OCI-LY3 (cell line): Measurements from ENCODE around the gene SELPLG.

Source experiments
- H2AFZ ChIP-seq: fragments of 200-600, 300-600 bp; shearing (Covaris generic); 2 replicates; pipeline ENCODE4 v1.6.0; 2014; ENCODE audit warnings: antibody characterized with exemption, low read depth, low read length
- H3K27ac ChIP-seq: fragments of 200-600, 300-600 bp; sonication (generic); 2 replicates; pipeline ENCODE4 v1.5.1; 2014; ENCODE audit warnings: mild to moderate bottlenecking, low read length, moderate library complexity, mixed read lengths
- H3K27me3 ChIP-seq: fragments of 200-600, 300-600 bp; sonication (generic); 2 replicates; pipeline ENCODE4 v1.6.1; 2014; ENCODE audit warnings: low read depth, low read length, mixed read lengths
- H3K36me3 ChIP-seq: fragments of 200-600, 300-600 bp; sonication (generic); replicated peaks from 2 replicates; pipeline ENCODE3; 2014; ENCODE audit warnings: low read depth, low read length, mixed read lengths
- H3K4me1 ChIP-seq: fragments of 300-600, 200-600 bp; sonication (generic); 2 replicates; pipeline ENCODE4 v1.6.1; 2014; ENCODE audit warnings: low read length, mixed read lengths
- H3K4me2 ChIP-seq: fragments of 200-600, 300-600 bp; sonication (generic); 2 replicates; pipeline ENCODE4 v1.6.1; 2014; ENCODE audit warnings: low read length, mixed read lengths
- H3K4me3 ChIP-seq: fragments of 300-600, 200-600 bp; sonication (generic); 2 replicates; pipeline ENCODE4 v1.5.1; 2014; ENCODE audit warnings: antibody characterized with exemption, mild to moderate bottlenecking, low read length, moderate library complexity
- H3K79me2 ChIP-seq: fragments of 300-600, 200-600 bp; shearing (Covaris generic); 2 replicates; pipeline ENCODE4 v1.6.1; 2014; ENCODE audit warnings: mild to moderate bottlenecking, low read length, mixed read lengths
- H3K9ac ChIP-seq: fragments of 300-600, 200-600 bp; shearing (Covaris generic); 2 replicates; pipeline ENCODE4 v1.6.0; 2014; ENCODE audit warnings: mild to moderate bottlenecking, low read length, moderate library complexity
- H3K9me3 ChIP-seq: fragments of 200-600, 300-600 bp; shearing (Covaris generic); 2 replicates; pipeline ENCODE4 v1.6.1; 2014; ENCODE audit warnings: low read length, mixed read lengths; ENCODE audit not compliant: insufficient read depth
- H4K20me1 ChIP-seq: fragments of 200-600, 300-600 bp; sonication (generic); 2 replicates; pipeline ENCODE4 v1.6.1; 2016; ENCODE audit warnings: low read length, mixed read lengths; ENCODE audit not compliant: insufficient read depth
- EZH2phosphoT487 ChIP-seq: fragments of 200-600 bp; shearing (Covaris generic); IDR thresholded peaks from 2 replicates; pipeline ENCODE4 v1.6.1; 2018; ENCODE audit warnings: antibody characterized with exemption, mixed run types, low read depth
- TF ChIP-seq, protein P1 (sequence below): fragments of 200-600, 300-600 bp; sonication (generic); IDR thresholded peaks from 2 replicates; pipeline ENCODE4 v1.5.1; 2014; ENCODE audit warnings: antibody characterized with exemption, low read length, low read depth

SELPLG gene

GRCh38 chr12:108667349-108667748, 33.7 kb upstream of the SELPLG start:
- Histone ChIP-seq H3K9me3 (no peaks in the 10 kb centered on the region), H3K27me3 (no peaks in the 10 kb centered on the region), H3K27ac (peak overlapping the region; percentile 54), H3K4me3 (0 out of 2 replicates have a peak overlapping the region, but pooled peaks have one; percentile 7), H4K20me1 (peaks cover 15% of the 10 kb centered on the region), H3K9ac (0 out of 2 replicates have a peak overlapping the region, but pooled peaks have one; percentile 15), H3K79me2 (peaks cover 26% of the 10 kb centered on the region), H3K36me3 (peaks cover 6% of the 10 kb centered on the region), H2AFZ (no peak overlapping the region), H3K4me1 (peaks cover 54% of the 10 kb centered on the region), H3K4me2 (peak overlapping the region; percentile 41)
- TF ChIP-seq EZH2phosphoT487: no peak
- TF ChIP-seq, protein P1, sequence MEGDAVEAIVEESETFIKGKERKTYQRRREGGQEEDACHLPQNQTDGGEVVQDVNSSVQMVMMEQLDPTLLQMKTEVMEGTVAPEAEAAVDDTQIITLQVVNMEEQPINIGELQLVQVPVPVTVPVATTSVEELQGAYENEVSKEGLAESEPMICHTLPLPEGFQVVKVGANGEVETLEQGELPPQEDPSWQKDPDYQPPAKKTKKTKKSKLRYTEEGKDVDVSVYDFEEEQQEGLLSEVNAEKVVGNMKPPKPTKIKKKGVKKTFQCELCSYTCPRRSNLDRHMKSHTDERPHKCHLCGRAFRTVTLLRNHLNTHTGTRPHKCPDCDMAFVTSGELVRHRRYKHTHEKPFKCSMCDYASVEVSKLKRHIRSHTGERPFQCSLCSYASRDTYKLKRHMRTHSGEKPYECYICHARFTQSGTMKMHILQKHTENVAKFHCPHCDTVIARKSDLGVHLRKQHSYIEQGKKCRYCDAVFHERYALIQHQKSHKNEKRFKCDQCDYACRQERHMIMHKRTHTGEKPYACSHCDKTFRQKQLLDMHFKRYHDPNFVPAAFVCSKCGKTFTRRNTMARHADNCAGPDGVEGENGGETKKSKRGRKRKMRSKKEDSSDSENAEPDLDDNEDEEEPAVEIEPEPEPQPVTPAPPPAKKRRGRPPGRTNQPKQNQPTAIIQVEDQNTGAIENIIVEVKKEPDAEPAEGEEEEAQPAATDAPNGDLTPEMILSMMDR: no peak

- Histone ChIP-seq H4K20me1 (peaks cover 15% of the 10 kb centered on the region), H3K79me2 (peaks cover 26% of the 10 kb centered on the region), H3K4me1 (peaks cover 54% of the 10 kb centered on the region), H3K27ac (peak overlapping the region; percentile 54; the same call in 1 of the 2 replicates), H3K9ac (0 out of 2 replicates have a peak overlapping the region, but pooled peaks have one; percentile 15), H3K4me3 (no peak overlapping the region), H3K9me3 (no peaks in the 10 kb centered on the region), H3K4me2 (peak overlapping the region; percentile 41; the same call in 1 of the 2 replicates), H3K27me3 (no peaks in the 10 kb centered on the region), H3K36me3 (peaks cover 6% of the 10 kb centered on the region), H2AFZ (no peak overlapping the region)
- TF ChIP-seq, protein P1: no peak
Measured at GRCh38 chr12:108666401-108666881, 32.7 kb upstream of the SELPLG start.

GRCh38 chr12:108665608-108666202, 32.0 kb upstream of the SELPLG start:
- Histone ChIP-seq H4K20me1 (peaks cover 15% of the 10 kb centered on the region), H3K9me3 (no peaks in the 10 kb centered on the region), H3K4me1 (peaks cover 54% of the 10 kb centered on the region), H3K9ac (no peak overlapping the region), H3K36me3 (peaks cover 6% of the 10 kb centered on the region), H3K27ac (no peak overlapping the region), H3K4me3 (no peak overlapping the region), H2AFZ (no peak overlapping the region), H3K27me3 (no peaks in the 10 kb centered on the region), H3K4me2 (0 out of 2 replicates have a peak overlapping the region, but pooled peaks have one; percentile 53), H3K79me2 (peaks cover 26% of the 10 kb centered on the region)
- TF ChIP-seq, protein P1: no peak
- no peak for TF ChIP-seq EZH2phosphoT487

DNA sequence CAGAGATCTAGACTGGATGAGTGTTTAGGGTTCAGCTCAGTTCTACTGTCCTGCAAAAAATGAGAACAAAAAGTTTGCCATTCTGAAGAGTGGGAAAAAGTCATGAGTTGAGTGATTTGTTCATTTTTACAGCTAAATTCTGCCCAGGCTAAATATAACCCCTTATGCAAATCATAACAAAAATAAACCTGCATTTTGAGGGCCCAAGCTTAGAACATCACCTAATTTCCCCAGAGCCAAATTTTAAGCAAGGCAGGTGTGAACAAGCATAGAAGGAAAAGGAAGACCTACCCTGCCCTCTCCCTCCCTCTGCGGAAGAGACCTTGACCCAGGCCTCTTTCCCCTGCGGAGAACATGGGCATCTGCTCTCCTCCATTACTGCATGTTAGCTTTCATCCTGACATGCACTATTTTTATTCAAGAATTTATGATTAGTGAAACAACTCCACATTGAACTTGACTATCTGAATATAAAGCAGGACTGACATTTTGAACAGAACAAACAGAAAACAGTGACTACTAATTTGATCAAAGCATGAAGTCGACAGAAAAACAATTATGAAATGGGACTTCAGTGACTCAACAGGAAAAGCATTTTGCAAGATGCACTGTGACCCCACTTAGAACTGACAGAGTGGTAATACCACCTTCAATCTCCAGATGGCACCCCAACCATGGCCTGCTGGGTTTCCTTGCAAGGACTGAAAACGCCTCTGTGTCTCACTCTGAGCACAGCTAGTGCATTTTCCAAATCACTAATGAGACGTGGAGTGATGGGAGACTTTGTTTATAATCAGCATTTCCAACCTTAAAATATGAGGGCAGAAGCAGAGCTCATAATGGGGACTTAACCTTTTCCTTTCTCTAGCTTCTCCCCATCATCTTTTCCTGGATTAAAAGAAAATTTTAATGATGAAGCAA, 30.9 kb upstream of the SELPLG start:
- TF ChIP-seq EZH2phosphoT487: no peak
- TF ChIP-seq, protein P1: peak; percentile 95
- Histone ChIP-seq H3K4me3 (peak overlapping the region; percentile 27), H3K4me1 (peaks cover 54% of the 10 kb centered on the region), H3K27ac (peak overlapping the region; percentile 77), H4K20me1 (peaks cover 15% of the 10 kb centered on the region), H3K9ac (no peak overlapping the region; the same call in 1 of the 2 replicates), H3K9me3 (no peaks in the 10 kb centered on the region), H3K36me3 (peaks cover 6% of the 10 kb centered on the region), H3K27me3 (no peaks in the 10 kb centered on the region), H2AFZ (no peak overlapping the region), H3K4me2 (peak overlapping the region; percentile 53), H3K79me2 (peaks cover 23% of the 10 kb centered on the region)
